K562 (cell line): ENCODE data around the gene GRM5.
"Not testable (repeated sequence)": the region's sequence is repeated elsewhere in the genome, so short reads cannot be mapped to it uniquely, and the experiment has no call there.

Experiments used
- ATF2 ChIP-seq: sonication (generic); formaldehyde crosslinking; IDR thresholded peaks from 2 replicates; pipeline ENCODE4 v1.8.1; 2022; ENCODE audit warnings: missing genetic modification reagents
- ATF3 ChIP-seq, 2 experiments: fragments of 450-650 bp in 1 of 2; sonication (generic) in 1 of 2; formaldehyde crosslinking in 1 of 2; IDR thresholded peaks in 1 of 2; conservative IDR thresholded peaks in 1 of 2; 2 replicates each; pipeline versions ENCODE4 v1.6.1 to v1.8.1; 2016 to 2023; ENCODE audit warnings: mild to moderate bottlenecking in 2 of 2, moderate library complexity in 2 of 2, inconsistent platforms in 1 of 2, missing genetic modification reagents in 1 of 2
- BRD9 ChIP-seq: fragments of 450-650 bp; IDR thresholded peaks from 2 replicates; pipeline ENCODE4 v1.6.1; 2018; ENCODE audit warnings: low read depth; ENCODE audit not compliant: partially characterized antibody
- CTCF ChIP-seq, 3 experiments: IDR thresholded peaks in 2 of 3; conservative IDR thresholded peaks in 1 of 3; 2 replicates each; pipeline ENCODE4 v1.5.1; 2011 to 2012; ENCODE audit warnings: low read length in 3 of 3, mild to moderate bottlenecking in 3 of 3, control low read depth in 2 of 3, improper control_type of control experiment in 1 of 3, inconsistent platforms in 1 of 3, low read depth in 1 of 3, mixed read lengths in 1 of 3, moderate library complexity in 1 of 3; ENCODE audit not compliant: insufficient read depth in 2 of 3
- ID3 ChIP-seq, 2 experiments: fragments of 250-450 bp in 1 of 2; fragments of 450-650 bp in 1 of 2; sonication (Bioruptor Pico) in 1 of 2; IDR thresholded peaks; 2 replicates each; pipeline versions ENCODE4 v1.6.1 to v1.8.0; 2016 to 2021; ENCODE audit warnings: mild to moderate bottlenecking in 2 of 2, moderate library complexity in 2 of 2, missing compliant biosample characterization in 1 of 2, missing genetic modification characterization in 1 of 2
- NFYB ChIP-seq: IDR thresholded peaks from 2 replicates; pipeline ENCODE4 v1.6.1; 2011; ENCODE audit warnings: mild to moderate bottlenecking, moderate library complexity; ENCODE audit not compliant: insufficient read length; ENCODE audit errors: extremely low read depth
- RBFOX2 ChIP-seq: fragments of 200-400 bp; formaldehyde crosslinking; IDR thresholded peaks from 2 replicates; pipeline ENCODE4 v1.6.1; 2017; ENCODE audit warnings: low read depth, mild to moderate bottlenecking, low read length, moderate library complexity
- SMAD4 ChIP-seq: fragments of 250-450 bp; sonication (Bioruptor Pico); conservative IDR thresholded peaks from 2 replicates; pipeline ENCODE4 v1.8.0; 2021; ENCODE audit warnings: inconsistent platforms, mild to moderate bottlenecking, moderate library complexity
- SP2 ChIP-seq: IDR thresholded peaks from 2 replicates; pipeline ENCODE4 v1.6.1; 2011; ENCODE audit warnings: mild to moderate bottlenecking, low read depth, low read length, moderate library complexity; ENCODE audit not compliant: poor library complexity, severe bottlenecking; ENCODE audit errors: extremely low read depth
- SREBF2 ChIP-seq: sonication (generic); formaldehyde crosslinking; IDR thresholded peaks from 2 replicates; pipeline ENCODE4 v1.4.0; 2020; ENCODE audit warnings: mild to moderate bottlenecking, missing genetic modification reagents
- UBTF ChIP-seq, 2 experiments: IDR thresholded peaks; 2 replicates each; pipeline ENCODE4 v1.6.1; 2012; ENCODE audit warnings: improper control_type of control experiment in 2 of 2, low read depth in 2 of 2, low read length in 2 of 2, borderline replicate concordance in 1 of 2

- not testable (repeated sequence) for TF ChIP-seq CTCF (IDR thresholded peaks at IDR 0.05 in 2 of 3, conservative IDR thresholded peaks at IDR 0.05 in 1 of 3; ENCODE audit: insufficient read depth in 2 of 3, low read depth in 1 of 3, low read length in 3 of 3); RBFOX2; BRD9; NFYB; SP2; ATF2; SREBF2 (CRISPR knock-in tag); SMAD4 (CRISPR knock-in tag); ID3 (CRISPR knock-in tag; IDR thresholded peaks at IDR 0.05); ID3 (tag; IDR thresholded peaks at IDR 0.05); ATF3 (IDR thresholded peaks at IDR 0.05); ATF3 (CRISPR knock-in tag; conservative IDR thresholded peaks at IDR 0.05); UBTF (IDR thresholded peaks at IDR 0.05; ENCODE audit: borderline replicate concordance in 1 of 2, low read depth in 2 of 2, low read length in 2 of 2)
Measured at GRCh38 chr11:88851547-88851946, 214.2 kb downstream of the GRM5 start.
